Measurements from ENCODE around the gene FOSB.

Gene FOSB

GRCh38 chr19:45484273-45484945 is 16.6 kb downstream of the FOSB start:
- no peak for DNase-seq (ENCODE audit: low read depth in 3 of 3)

GRCh38 chr19:45485305-45486077 is 17.7 kb downstream of the FOSB start:
- peak; percentile 95 to 98 (median 98) for DNase-seq (ENCODE audit: low read depth in 3 of 3)

GRCh38 chr19:45488708-45489107 is 20.9 kb downstream of the FOSB start:
- no peak for DNase-seq (ENCODE audit: low read depth in 3 of 3)

- DNase-seq (ENCODE audit: low read depth in 3 of 3) = no peak
These were observed 21.5 kb downstream of the FOSB start for GRCh38 chr19:45489216-45489855.

GRCh38 chr19:45492137-45492626 is 24.4 kb downstream of the FOSB start:
- no peak for DNase-seq (ENCODE audit: low read depth in 3 of 3)

- DNase-seq (ENCODE audit: low read depth in 3 of 3) = no peak
These were observed 25.1 kb downstream of the FOSB start for GRCh38 chr19:45492627-45493470.

GRCh38 chr19:45494261-45494916 is 26.6 kb downstream of the FOSB start:
- no peak for DNase-seq (ENCODE audit: low read depth in 3 of 3)

GRCh38 chr19:45495178-45495577 is 27.4 kb downstream of the FOSB start:
- no peak for DNase-seq (ENCODE audit: low read depth in 3 of 3)

- no peak for DNase-seq (ENCODE audit: low read depth in 3 of 3)
These were observed 28.7 kb downstream of the FOSB start for GRCh38 chr19:45496349-45496953.

GRCh38 chr19:45497791-45498190 is 30.0 kb downstream of the FOSB start:
- DNase-seq (ENCODE audit: low read depth in 3 of 3) = no peak

- peak in 1 of 3 donors; percentile 34 for DNase-seq (ENCODE audit: low read depth in 3 of 3)
These were observed 30.8 kb downstream of the FOSB start, which contains the start of gene PPM1N for GRCh38 chr19:45498411-45499195. PPM1N (plus strand) TSS chr19:45498443; CDS start chr19:45498473, 30 bp downstream.

- DNase-seq (ENCODE audit: low read depth in 3 of 3) = peak in 1 of 3 donors; percentile 68
These were observed 31.7 kb downstream of the FOSB start for GRCh38 chr19:45499196-45500180.

GRCh38 chr19:45500918-45501729 is 33.3 kb downstream of the FOSB start:
- no peak for DNase-seq (ENCODE audit: low read depth in 3 of 3)

GRCh38 chr19:45501730-45502014 is 33.9 kb downstream of the FOSB start:
- no peak for DNase-seq (ENCODE audit: low read depth in 3 of 3)

GRCh38 chr19:45502111-45502510 is 34.3 kb downstream of the FOSB start:
- no peak for DNase-seq (ENCODE audit: low read depth in 3 of 3)

- no peak for DNase-seq (ENCODE audit: low read depth in 3 of 3)
These were observed 36.1 kb downstream of the FOSB start for GRCh38 chr19:45503909-45504308.

- DNase-seq (ENCODE audit: low read depth in 3 of 3) = no peak
These were observed 37.6 kb downstream of the FOSB start for GRCh38 chr19:45505151-45505995.

Measured in stimulated activated CD4-positive, alpha-beta T cell treated with anti-CD3 and anti-CD28 coated beads, TNF-alpha, amount 100 ng/mL, for 48 hours (primary cell).